ENCODE data around the gene SOCS7.

Gene SOCS7

DNA sequence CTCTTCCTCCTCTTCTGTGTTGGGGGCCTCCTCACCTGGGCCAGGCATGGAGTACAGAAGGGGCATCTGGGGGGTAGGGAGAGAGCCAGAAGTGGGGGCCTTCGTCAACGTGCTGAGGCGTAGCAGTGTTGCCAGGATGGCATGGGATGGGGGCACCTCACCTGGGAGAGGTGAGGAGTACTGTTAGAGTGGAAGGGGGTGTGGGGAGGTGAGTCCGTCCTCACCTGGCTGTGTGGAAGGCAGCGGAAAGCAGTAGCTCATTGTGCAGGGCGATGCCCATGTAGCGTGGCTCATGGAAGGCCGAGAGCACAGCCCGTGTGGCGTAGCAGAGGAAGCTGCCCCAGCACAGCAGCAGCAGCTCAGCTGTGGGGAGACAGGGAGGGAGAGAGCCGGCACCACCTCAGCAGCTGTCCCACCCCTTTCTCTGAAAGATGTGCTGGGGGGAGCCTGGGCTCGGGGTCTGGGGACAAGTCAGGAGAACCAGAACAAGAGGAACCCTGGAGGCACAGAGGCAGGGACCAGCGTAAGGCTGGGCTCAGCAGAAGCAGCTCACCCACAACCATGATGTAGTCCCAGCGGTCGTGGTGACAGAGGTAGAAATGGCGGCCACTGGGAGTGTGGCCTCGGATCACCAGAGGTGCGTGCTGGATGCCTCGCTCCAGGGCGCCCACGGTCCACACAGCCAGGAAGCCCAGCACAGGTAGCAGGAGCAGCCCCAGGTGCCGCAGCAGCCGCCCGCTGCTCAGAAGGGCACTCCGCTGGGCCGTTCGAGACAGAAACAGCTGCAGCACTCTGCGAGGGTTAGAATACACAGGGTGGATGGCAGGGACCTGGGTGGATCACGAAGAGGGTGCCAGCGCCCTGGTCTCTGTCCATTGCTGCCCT lies 16.9 kb upstream of the SOCS7 start:
- intact Hi-C loops (cut with DNase I), result no loop called here

DNA sequence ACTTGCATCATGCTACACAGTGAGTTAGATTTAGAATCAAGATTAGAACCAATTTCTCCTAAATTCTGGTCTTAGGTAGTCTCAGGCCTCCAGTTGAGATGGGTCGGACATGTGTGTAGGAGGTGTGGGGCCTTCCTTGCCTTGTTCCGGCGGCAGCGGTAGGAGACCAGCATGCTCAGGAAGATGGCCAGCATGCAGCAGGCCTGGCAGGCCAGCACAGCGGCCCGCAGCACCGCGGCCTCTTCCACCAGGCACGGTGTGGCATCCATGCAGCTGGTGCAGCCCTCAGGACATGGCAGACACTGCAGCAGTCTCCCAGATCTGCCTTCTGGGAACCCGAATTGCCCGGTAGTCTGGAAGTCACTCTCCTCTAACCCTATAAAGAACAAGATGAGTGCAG lies 14.8 kb upstream of the SOCS7 start:
- DNase-seq, result peak in 2 of 10 donors; percentile 37 to 71
- intact Hi-C loops (cut with DNase I), result no loop called here

More for the DNA sequence above, 16.9 kb upstream of the SOCS7 start:
- peak in 2 of 10 donors; percentile 2 to 70 for DNase-seq

DNA sequence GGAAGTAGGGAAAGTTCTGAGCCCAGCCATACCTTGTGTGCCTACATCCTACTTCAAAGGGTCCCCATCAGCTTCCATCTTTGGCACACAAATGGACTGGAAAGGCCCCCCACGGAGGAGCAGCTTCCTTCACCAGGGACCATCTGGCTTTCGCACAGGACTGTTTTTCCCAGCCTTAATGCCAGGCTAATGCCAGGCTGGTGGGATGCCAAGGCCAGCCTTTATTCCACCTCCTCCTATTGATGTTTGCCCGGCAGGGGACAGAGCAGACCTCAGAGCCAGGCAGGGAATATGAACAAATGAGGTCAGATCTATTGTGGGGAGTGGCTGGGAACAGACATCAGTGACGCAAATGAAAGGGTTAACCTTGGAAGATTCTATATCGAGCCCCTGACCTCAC lies 13.6 kb upstream of the SOCS7 start:
- DNase-seq, result peak in 3 of 10 donors; percentile 40 to 59 (median 43)

DNA sequence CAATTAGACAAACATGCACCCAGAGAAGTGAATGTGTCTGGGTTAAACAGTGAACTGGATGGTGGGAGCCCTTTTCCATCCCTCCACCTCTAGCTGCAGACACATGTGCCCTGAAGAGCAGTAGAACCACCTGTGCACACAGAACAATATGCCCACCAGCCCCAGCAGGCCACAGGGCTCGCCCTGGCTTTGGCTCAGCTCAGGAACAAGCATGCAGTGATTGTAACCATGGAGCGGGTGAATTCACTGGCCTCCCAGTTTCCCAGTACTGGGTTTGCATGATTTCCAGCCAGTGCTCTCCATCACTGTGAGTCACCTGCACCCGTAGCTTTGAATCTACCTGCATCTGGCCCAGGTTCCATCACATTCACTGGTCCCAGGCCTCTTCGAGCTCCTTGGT lies 13.1 kb upstream of the SOCS7 start:
- DNase-seq, result peak in 2 of 10 donors; percentile 16
- intact Hi-C loops (cut with DNase I), result no loop called here

More for the DNA sequence above, 13.6 kb upstream of the SOCS7 start:
- intact Hi-C loops (cut with DNase I), result no loop called here

DNA sequence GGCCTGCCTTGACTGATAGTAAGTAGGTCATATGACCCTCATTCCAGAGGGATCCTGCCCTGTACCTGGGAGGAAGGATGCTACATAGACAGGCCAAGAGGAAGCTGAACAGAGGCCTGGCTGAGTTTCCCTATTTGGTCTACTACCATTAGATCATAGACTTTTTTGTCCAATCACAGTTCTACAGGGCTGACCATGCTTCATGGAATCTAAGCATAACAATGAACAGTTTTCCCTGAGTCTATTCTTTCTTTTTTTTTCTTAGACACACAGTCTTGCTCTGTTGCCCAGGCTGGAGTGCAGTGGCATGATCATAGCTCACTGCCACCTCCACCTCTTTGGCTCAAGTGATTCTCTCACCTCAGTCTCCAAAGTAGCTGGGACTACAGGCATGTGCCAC lies 11.8 kb upstream of the SOCS7 start:
- DNase-seq, result peak in 1 of 10 donors; percentile 13
- intact Hi-C loops (cut with DNase I), result no loop called here

DNA sequence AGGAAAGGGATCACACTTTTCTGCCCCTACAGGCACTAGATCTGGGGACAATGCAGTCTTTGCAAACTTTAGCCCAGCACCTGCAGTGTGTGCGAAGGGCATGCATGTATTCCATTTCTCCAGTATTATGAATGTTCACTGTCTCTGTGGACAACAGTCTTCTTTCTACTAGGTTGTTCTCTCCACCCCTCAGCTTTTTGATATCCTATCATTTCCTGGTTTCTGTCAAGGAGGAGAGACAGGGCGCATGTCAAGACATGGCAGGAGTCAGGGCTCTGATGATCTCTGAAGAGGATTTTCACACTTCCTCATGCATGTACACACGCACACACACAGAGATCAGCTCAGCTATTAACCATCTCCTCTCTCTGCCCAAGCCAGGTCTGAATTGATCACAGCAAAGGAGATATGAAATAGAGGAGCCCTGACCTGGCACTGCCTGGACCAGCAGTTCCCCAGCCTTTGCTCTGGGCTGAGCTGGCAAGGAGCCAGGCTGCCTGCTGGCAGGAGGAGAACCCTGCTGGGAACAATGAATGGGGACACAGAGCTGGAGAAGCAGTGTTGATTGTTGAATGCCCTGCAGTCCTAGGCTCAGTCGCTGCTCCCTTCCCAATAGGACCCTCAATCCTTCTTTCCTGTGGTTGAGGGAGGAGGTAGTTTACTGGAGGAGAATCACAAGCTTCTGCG lies 10.5 kb upstream of the SOCS7 start:
- intact Hi-C loops (cut with DNase I), result no loop called here
- DNase-seq, result peak; percentile 68 to 98 (median 82)

DNA sequence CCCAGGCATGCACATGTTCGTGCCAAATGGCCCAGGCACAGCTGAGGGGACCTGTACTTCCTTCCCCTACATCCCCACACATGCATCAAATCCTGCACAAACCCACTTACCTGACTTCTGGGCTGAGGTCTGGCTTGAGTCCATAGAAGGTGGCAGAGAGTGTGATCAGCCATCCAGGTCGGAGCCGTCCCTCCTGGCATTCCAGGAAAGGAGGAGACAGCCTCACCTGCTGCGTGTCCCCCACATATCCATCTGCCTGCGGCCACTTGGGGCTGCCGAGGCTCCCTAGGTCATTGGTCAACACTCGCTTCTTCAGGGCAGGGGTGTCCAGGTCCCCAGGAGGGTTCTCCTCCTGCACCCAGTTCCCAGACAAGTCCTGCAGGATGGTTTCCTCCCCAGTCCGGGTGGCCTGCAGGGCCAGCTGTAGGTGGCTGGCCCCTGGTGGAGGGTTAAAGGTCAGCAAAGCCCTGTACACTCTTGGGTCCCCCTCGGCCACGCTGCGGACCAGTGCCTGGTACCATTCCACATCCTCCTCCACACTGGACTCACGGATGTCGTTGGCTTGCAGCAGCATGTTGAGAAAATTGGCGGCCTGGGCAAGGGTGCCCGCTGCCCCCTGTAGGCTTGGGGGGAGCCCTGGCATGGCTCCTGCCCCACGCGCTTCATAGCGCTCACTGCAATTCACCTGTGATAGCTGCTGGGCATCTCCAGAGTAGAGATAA lies 8.6 kb upstream of the SOCS7 start:
- intact Hi-C loops (cut with DNase I), result no loop called here

DNA sequence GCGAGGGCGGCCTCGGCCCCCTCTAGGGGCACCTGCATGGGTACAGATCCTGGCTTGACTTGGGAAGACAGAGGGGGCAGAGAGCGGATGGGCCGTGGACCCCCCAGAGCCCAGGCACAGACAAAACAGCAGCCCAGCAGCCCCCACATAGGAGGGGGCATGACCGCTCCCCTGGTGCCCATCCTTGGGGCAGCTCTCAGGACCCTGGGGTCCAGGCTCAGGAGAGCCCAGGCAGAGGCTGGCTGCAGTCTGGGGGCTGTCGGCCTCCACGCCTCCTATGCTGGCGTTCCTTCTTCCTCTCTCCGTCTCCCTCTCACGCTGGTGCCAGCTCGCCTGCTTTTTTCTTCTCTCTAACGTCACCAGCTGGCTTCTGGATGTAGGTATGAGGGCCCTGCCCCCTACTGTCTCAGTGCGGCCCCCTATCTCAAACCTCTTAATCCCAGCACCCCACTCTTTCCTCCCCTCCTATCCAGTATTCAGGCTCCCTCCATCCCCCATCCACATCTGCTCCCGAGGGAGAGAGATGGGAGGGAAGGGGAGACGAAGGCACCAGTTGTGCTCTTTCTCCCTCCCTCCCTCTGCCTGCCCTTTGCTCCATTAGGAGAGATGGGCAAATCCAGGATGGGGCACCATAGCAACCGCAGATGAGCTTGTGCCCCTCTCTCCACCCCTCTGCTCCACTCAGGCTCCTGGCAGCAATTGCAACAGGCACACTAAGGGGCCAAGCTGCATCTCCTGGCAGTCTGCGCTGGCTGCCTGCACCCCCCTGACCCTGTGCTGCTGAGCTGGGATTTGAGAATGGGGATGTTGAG lies 7.8 kb upstream of the SOCS7 start, which contains the start of gene GPR179:
Gene GPR179, minus strand, starts transcription at position 349 of the 812 bp plus-strand sequence. Its CDS starts 167 bp downstream, at position 182.
- intact Hi-C loops (cut with DNase I), result no loop called here

More for the DNA sequence above, 8.6 kb upstream of the SOCS7 start:
- DNase-seq, result peak in 2 of 10 donors; percentile 62 to 66

DNA sequence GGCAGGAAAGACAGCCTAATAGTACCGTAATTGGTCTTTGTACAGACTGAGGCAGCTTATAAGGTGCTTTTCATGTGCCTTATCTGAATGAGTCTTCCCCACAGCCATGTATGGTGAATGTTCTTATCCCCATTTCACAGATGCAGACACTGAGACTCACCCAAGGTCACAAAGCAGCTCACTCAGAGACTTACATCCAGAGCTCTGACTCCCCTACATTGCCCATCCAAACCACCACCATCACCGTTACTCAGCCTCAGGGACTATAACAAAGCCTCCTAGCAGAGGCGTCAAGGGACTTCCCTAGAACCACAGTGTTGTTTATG lies 7.3 kb upstream of the SOCS7 start:
- intact Hi-C loops (cut with DNase I), result no loop called here
- DNase-seq, result peak in 1 of 10 donors; percentile 18

More for the DNA sequence above, 7.8 kb upstream of the SOCS7 start, which contains the start of gene GPR179:
- peak in 2 of 10 donors; percentile 72 to 77 for DNase-seq

DNA sequence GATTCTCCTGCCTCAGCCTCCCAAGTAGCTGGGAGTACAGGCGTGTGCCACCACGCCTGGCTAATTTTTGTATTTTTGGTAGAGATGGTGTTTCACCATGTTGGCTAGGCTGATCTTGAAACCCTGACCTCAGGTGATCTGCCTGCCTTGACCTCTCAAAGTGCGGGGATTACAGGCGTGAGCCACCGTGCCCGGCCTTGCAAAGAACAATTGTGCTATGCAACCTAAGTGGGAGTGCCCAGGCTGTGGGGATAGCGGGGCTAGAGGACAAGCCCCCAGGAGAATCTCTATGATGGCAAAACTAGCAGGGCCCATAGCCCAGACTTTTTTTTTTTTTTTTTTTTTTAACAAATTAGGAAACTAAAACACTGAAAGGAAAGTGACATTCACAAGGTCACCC lies 5.9 kb upstream of the SOCS7 start:
- peak in 2 of 10 donors; percentile 19 to 33 for DNase-seq
- intact Hi-C loops (cut with DNase I), result no loop called here

DNA sequence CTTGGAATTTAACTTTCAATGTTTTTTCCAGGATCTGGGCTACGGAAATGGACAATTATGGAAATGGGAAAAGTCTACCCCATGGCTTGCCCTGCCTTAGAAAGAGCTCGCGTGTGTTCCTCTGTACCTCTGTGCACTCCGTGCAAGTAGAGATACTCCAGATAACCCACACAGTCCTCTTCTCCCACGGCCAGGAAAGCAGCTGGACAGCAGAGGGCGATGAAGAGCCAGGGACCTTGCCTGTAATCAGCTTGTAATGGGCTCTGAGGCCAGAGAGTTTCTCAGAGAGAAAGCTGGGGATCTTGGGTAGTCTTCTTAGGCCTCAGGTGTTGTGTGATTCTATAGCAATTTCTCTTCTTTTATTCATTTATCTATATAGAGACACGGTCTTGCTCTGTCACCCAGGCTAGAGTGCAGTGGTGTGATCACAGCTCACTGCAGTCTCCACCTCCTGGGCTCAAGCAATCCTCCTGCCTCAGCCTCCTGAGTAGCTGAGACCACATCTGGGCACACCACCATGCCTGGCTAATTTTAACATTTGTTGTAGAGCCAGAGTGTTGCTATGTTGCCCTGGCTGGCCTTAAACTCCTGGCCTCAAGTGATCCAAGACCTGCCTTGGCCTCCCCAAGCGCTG lies 2.4 kb upstream of the SOCS7 start:
- intact Hi-C loops (cut with DNase I), result loop anchor here (1.0 kb wide), 1 partner anchor 65 kb away; no protein-coding TSS in a partner anchor
- DNase-seq, result peak; percentile 75 to 98 (median 90)

DNA sequence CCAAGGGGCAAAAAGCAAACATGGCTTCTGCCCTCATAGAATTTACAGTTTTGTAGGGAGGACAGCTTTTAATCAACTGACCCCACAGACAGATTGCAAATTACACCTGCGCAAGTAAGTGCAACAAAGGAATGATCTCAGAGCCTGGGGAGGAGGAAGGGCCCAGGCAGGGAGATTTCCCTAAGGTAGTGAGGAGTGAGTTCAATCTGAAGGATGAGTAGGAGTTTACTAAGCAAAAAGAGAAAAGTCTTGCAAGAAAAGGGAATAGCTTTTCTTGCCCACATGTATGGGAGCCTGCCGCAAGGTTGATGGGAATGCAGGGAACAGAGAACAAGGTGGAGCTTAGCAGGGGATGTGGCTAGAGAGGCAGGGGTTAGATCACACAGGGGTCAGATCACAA lies 1.6 kb upstream of the SOCS7 start:
- intact Hi-C loops (cut with DNase I), result loop anchor here (5.0 kb wide), 1 partner anchor 322 kb away; the partner anchor contains the start of gene EPOP
- DNase-seq, result no peak

DNA sequence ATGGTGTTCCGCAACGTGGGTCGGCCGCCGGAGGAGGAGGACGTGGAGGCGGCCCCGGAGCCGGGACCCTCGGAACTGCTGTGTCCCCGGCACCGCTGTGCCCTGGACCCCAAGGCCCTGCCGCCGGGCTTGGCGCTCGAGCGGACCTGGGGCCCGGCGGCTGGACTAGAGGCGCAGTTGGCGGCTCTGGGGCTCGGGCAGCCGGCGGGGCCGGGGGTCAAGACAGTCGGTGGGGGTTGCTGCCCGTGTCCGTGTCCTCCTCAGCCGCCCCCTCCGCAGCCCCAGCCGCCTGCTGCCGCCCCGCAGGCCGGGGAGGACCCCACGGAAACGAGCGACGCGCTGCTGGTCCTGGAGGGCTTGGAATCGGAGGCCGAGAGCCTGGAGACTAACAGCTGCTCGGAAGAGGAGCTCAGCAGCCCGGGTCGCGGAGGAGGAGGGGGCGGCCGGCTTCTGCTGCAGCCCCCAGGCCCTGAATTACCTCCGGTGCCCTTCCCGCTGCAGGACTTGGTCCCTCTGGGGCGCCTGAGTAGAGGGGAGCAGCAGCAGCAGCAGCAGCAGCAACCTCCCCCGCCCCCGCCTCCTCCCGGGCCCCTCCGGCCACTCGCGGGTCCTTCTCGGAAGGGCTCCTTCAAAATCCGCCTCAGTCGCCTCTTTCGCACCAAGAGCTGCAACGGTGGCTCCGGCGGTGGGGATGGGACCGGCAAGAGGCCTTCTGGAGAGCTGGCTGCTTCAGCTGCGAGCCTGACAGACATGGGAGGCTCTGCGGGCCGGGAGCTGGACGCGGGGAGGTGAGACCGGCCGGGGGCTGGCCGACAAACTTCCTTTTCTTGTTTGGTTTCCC lies 821 bp downstream of the SOCS7 start:
- intact Hi-C loops (cut with DNase I), result loop anchor here (5.0 kb wide), 1 partner anchor 320 kb away; the partner anchor contains the start of gene EPOP
- DNase-seq, result peak in 6 of 10 donors; percentile 16 to 89 (median 36)

DNA sequence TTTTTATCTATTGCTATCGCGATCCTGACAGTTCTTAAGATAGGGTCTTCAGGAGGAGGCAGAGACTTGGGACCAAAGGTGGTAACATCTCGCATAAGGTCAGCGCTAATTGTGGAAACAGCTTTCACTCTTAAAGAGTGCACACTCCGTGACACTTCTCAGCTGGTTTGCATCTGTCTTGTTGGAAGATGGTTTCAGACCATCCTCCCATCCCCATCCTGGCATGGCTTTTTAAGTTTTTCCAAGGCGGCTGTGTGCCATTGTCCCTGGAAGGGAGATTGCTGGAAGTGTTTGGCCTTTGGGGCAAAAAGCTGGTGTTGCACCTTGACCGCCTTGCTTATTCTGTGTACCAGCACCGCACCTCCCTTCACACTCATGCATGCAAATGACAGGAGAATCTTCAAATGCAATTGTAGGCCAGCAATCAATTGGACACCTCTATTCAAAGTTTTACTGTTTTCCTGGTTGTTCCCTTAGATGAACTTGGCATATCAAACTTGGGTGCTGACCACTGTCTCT lies 1.5 kb downstream of the SOCS7 start:
- DNase-seq, result no peak
- intact Hi-C loops (cut with DNase I), result loop anchor here (5.0 kb wide), 1 partner anchor 319 kb away; the partner anchor contains the start of gene EPOP

DNA sequence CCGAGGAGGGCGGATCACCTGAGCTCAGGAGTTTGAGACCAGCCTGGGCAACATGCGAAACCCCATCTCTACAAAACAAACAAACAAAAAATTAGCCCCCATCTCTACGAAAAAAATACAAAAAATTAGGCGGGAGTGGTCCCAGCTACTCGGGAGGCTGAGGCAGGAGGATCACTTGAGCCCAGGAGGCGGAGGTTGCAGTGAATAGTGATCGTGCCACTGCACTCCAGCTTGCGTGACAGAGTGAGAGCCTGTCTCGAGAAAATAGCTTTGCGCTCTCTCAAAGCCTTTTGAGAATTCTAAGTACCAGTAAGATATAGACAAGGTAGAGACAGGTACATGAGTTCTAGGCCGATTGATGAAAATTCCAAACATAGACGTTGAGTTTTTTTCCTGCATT lies 2.0 kb downstream of the SOCS7 start:
- intact Hi-C loops (cut with DNase I), result loop anchor here (5.0 kb wide), 1 partner anchor 319 kb away; the partner anchor contains the start of gene EPOP
- DNase-seq, result peak in 1 of 10 donors; percentile 29

DNA sequence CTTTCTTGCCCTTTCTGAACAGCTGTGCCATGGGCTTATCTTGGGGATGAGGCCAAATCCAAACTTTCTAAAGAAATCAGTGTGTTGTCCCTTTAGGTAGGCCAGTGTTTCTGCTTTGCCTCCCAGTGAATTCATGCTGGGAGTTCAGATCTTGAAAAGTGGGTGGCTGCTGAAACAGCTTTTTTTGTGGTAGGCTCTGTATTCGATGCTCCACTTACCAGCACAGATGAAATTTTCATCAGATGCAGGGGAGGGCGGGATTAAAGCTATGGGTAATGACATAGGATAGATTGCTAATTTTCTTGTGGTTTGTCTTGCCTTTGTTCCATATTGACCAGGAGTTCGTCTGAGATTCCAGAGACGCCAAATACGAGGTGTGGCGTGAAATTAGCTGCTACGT lies 2.8 kb downstream of the SOCS7 start:
- intact Hi-C loops (cut with DNase I), result loop anchor here (5.0 kb wide), 1 partner anchor 318 kb away; the partner anchor contains the start of gene EPOP
- peak in 1 of 10 donors; percentile 7 for DNase-seq

DNA sequence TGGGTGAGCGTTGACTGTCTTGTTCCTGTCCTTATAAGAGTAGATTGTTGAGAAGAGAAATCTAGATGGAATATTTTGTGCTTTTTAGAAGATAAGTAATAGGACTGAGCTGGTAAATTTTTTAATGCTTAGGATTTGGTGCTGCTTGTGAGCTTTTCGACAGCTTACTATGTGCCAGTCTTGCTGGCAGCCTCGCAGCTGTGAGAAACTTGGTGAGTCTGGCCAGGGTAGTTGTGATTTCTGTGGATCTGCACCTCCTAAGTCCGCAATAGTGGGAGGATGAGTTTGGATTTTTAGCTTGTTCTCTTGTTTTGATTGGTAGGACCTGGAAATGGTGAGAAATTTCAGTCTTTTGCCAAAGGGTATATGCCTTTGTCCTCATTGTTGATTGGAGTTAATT lies 3.6 kb downstream of the SOCS7 start:
- intact Hi-C loops (cut with DNase I), result no loop called here

More for the DNA sequence above, 3.6 kb downstream of the SOCS7 start:
- DNase-seq, result peak in 6 of 10 donors; percentile 27 to 90 (median 74)

Data from posterior cingulate gyrus (tissue), 11 donors.